HPDE6-E6E7 (cell line): ENCODE results near the gene HGF.

Experiments used
- DNase-seq: peaks from one replicate; pipeline ENCODE4 v3.0.0; 2011; ENCODE audit warnings: missing footprints; ENCODE audit errors: extremely low spot score

Gene HGF

GRCh38 chr7:81719865-81720264, 50.0 kb downstream of the HGF start:
- no peak for DNase-seq

- DNase-seq: peak; percentile 3
These were observed 53.8 kb downstream of the HGF start for GRCh38 chr7:81715984-81716588.

GRCh38 chr7:81714306-81714705, 55.5 kb downstream of the HGF start:
- DNase-seq: no peak

GRCh38 chr7:81710751-81711150, 59.1 kb downstream of the HGF start:
- no peak for DNase-seq

- DNase-seq: no peak
These were observed 60.0 kb downstream of the HGF start for GRCh38 chr7:81709836-81710235.

GRCh38 chr7:81707966-81708365, 61.9 kb downstream of the HGF start:
- DNase-seq: no peak

GRCh38 chr7:81707196-81707595, 62.7 kb downstream of the HGF start:
- DNase-seq: no peak

GRCh38 chr7:81705206-81705605, 64.6 kb downstream of the HGF start:
- DNase-seq: no peak

GRCh38 chr7:81704595-81704994, 65.3 kb downstream of the HGF start:
- DNase-seq: no peak

GRCh38 chr7:81698965-81699364, 70.9 kb downstream of the HGF start:
- no peak for DNase-seq

GRCh38 chr7:81694711-81695110, 75.1 kb downstream of the HGF start:
- no peak for DNase-seq

- DNase-seq: no peak
These were observed 76.0 kb downstream of the HGF start for GRCh38 chr7:81693894-81694293.

- no peak for DNase-seq
These were observed 76.8 kb downstream of the HGF start for GRCh38 chr7:81693080-81693479.

- DNase-seq: no peak
These were observed 77.5 kb downstream of the HGF start for GRCh38 chr7:81692146-81692905.

GRCh38 chr7:81691199-81691821, 78.5 kb downstream of the HGF start:
- no peak for DNase-seq

- DNase-seq: no peak
These were observed 79.2 kb downstream of the HGF start for GRCh38 chr7:81690688-81691087.

GRCh38 chr7:81690251-81690650, 79.6 kb downstream of the HGF start:
- DNase-seq: no peak

- no peak for DNase-seq
These were observed 81.0 kb downstream of the HGF start for GRCh38 chr7:81688622-81689411.

- DNase-seq: no peak
These were observed 82.8 kb downstream of the HGF start for GRCh38 chr7:81687062-81687461.

- no peak for DNase-seq
These were observed 84.5 kb downstream of the HGF start for GRCh38 chr7:81685270-81685868.

- peak; percentile 90 for DNase-seq
These were observed 85.2 kb downstream of the HGF start for GRCh38 chr7:81684514-81685269.
